Astrocyte (in vitro differentiated cells and primary cell): ENCODE measurements around the gene MAST3. TPM values are rescaled to one million over a fixed set of nuclear protein-coding genes. Genes with fewer than 3 reads are reported as not detected.

ENCODE experiments used
- DNase-seq: peaks from one replicate; pipeline ENCODE4 v3.0.0-alpha.2; 2010; ENCODE audit warnings: low read depth
- FAIRE-seq: peaks from 2 replicates; lab custom pipeline; 2011; peaks lifted over from hg19 to GRCh38; lab: Jason Lieb, UNC
- H2AFZ ChIP-seq: 2 replicates; pipeline ENCODE4 v1.6.0; 2012; ENCODE audit warnings: low read depth, low read length, inconsistent platforms
- H3K27ac ChIP-seq: 2 replicates; pipeline ENCODE4 v1.5.1; 2011; ENCODE audit warnings: low read depth, low read length, inconsistent platforms
- H3K27me3 ChIP-seq: 2 replicates; pipeline ENCODE4 v1.6.0; 2011; ENCODE audit warnings: low read length, inconsistent platforms; ENCODE audit not compliant: insufficient read depth
- H3K36me3 ChIP-seq: 2 replicates; pipeline ENCODE4 v1.5.1; 2011; ENCODE audit warnings: low read length, inconsistent platforms; ENCODE audit not compliant: insufficient read depth
- H3K4me1 ChIP-seq: 2 replicates; pipeline ENCODE4 v1.5.1; 2011; ENCODE audit warnings: low read length, inconsistent platforms; ENCODE audit not compliant: insufficient read depth
- H3K4me2 ChIP-seq: 2 replicates; pipeline ENCODE4 v1.6.0; 2012; ENCODE audit warnings: low read length, inconsistent platforms
- H3K4me3 ChIP-seq: 2 replicates; pipeline ENCODE4 v1.5.1; 2011; ENCODE audit warnings: low read depth, mild to moderate bottlenecking, low read length, inconsistent platforms; ENCODE audit not compliant: insufficient read depth
- H3K79me2 ChIP-seq: 2 replicates; pipeline ENCODE4 v1.6.0; 2012; ENCODE audit warnings: mild to moderate bottlenecking, low read length, inconsistent platforms; ENCODE audit not compliant: insufficient read depth
- H3K9ac ChIP-seq: 2 replicates; pipeline ENCODE4 v1.6.0; 2012; ENCODE audit warnings: mild to moderate bottlenecking, low read length, inconsistent platforms
- H3K9me3 ChIP-seq: 2 replicates; pipeline ENCODE4 v1.5.1; 2012; ENCODE audit warnings: low read depth, mild to moderate bottlenecking, low read length, inconsistent platforms; ENCODE audit not compliant: insufficient read depth
- H4K20me1 ChIP-seq: 2 replicates; pipeline ENCODE4 v1.6.0; 2012; ENCODE audit warnings: low read length, inconsistent platforms; ENCODE audit not compliant: insufficient read depth
- H3K27ac Mint-ChIP-seq: one replicate; pipeline ENCODE4 v1.8.0; 2021; ENCODE audit warnings: mild to moderate bottlenecking, mixed read lengths; ENCODE audit not compliant: unreplicated experiment
- H3K27me3 Mint-ChIP-seq: one replicate; pipeline ENCODE4 v1.8.0; 2021; ENCODE audit warnings: low read depth, mixed read lengths; ENCODE audit not compliant: unreplicated experiment
- H3K36me3 Mint-ChIP-seq: one replicate; pipeline ENCODE4 v1.8.0; 2021; ENCODE audit warnings: low read depth, mixed read lengths; ENCODE audit not compliant: unreplicated experiment
- H3K4me1 Mint-ChIP-seq: one replicate; pipeline ENCODE4 v1.8.0; 2021; ENCODE audit warnings: low read depth, mixed read lengths; ENCODE audit not compliant: unreplicated experiment
- H3K4me3 Mint-ChIP-seq: one replicate; pipeline ENCODE4 v1.8.0; 2021; ENCODE audit warnings: mild to moderate bottlenecking, moderate library complexity, mixed read lengths; ENCODE audit not compliant: unreplicated experiment
- H3K9me3 Mint-ChIP-seq: one replicate; pipeline ENCODE4 v1.8.0; 2021; ENCODE audit warnings: mild to moderate bottlenecking, mixed read lengths; ENCODE audit not compliant: unreplicated experiment
- CTCF ChIP-seq: IDR thresholded peaks from 2 replicates; pipeline ENCODE4 v1.5.1; 2011; ENCODE audit warnings: low read depth, mild to moderate bottlenecking, inconsistent platforms, low read length, moderate library complexity; ENCODE audit not compliant: insufficient read depth
- EZH2 ChIP-seq: IDR thresholded peaks from 2 replicates; pipeline ENCODE4 v1.6.1; 2012; ENCODE audit warnings: mild to moderate bottlenecking, low read length, inconsistent platforms; ENCODE audit not compliant: insufficient read depth
- total RNA-seq: library from RNA; stranded (reverse); gene quantifications from 2 replicates; pipeline ENCODE4 v1.2.1, GENCODE V29; 2021

MAST3 gene
- total RNA-seq, 1 donor from 2014 or later, result 5.5 TPM

- Mint-ChIP-seq H3K27ac (no peak overlapping the region), H3K4me1 (peaks cover 4% of the 10 kb centered on the region), H3K36me3 (peaks cover 4% of the 10 kb centered on the region), H3K27me3 (no peaks in the 10 kb centered on the region), H3K9me3 (peaks cover 1% of the 10 kb centered on the region), H3K4me3 (no peak overlapping the region)
- peaks cover 13% of the 10 kb centered on the region for H3K36me3 ChIP-seq
- no peak for FAIRE-seq
- H3K9me3 ChIP-seq, result no peaks in the 10 kb centered on the region
- H3K27ac ChIP-seq, result no peak overlapping the region
- H4K20me1 ChIP-seq, result peaks cover 26% of the 10 kb centered on the region
- DNase-seq, result no peak
- H3K9ac ChIP-seq, result no peak overlapping the region
- peaks cover 14% of the 10 kb centered on the region for H3K79me2 ChIP-seq
- no peak overlapping the region for H3K4me3 ChIP-seq
- no peak overlapping the region for H2AFZ ChIP-seq
- peaks cover 16% of the 10 kb centered on the region for H3K4me1 ChIP-seq
- H3K27me3 ChIP-seq, result no peaks in the 10 kb centered on the region
- no peak overlapping the region for H3K4me2 ChIP-seq
- TF ChIP-seq CTCF (no peak), EZH2 (no peak)
Observed at GRCh38 chr19:18159810-18160209, 62.2 kb downstream of the MAST3 start.

GRCh38 chr19:18160493-18160970 lies 63.0 kb downstream of the MAST3 start:
- Histone ChIP-seq H3K9ac (peak overlapping the region; percentile 66), H4K20me1 (peaks cover 21% of the 10 kb centered on the region), H2AFZ (peak overlapping the region; percentile 41), H3K4me1 (peaks cover 16% of the 10 kb centered on the region), H3K36me3 (peaks cover 15% of the 10 kb centered on the region), H3K4me2 (peak overlapping the region; percentile 78), H3K27me3 (no peaks in the 10 kb centered on the region), H3K79me2 (peaks cover 9% of the 10 kb centered on the region), H3K27ac (no peak overlapping the region), H3K9me3 (no peaks in the 10 kb centered on the region), H3K4me3 (no peak overlapping the region)
- Mint-ChIP-seq H3K9me3 (peaks cover 1% of the 10 kb centered on the region), H3K36me3 (peaks cover 4% of the 10 kb centered on the region), H3K27me3 (no peaks in the 10 kb centered on the region), H3K4me3 (no peak overlapping the region), H3K27ac (no peak overlapping the region), H3K4me1 (peaks cover 4% of the 10 kb centered on the region)
- FAIRE-seq (no peak), DNase-seq (no peak)
- TF ChIP-seq EZH2 (no peak), CTCF (no peak)

- peaks cover 19% of the 10 kb centered on the region for H3K36me3 ChIP-seq
- peak overlapping the region; percentile 66 for H3K9ac ChIP-seq
- peak overlapping the region; percentile 41 for H2AFZ ChIP-seq
- peaks cover 4% of the 10 kb centered on the region for H3K4me1 Mint-ChIP-seq
- TF ChIP-seq CTCF (no peak), EZH2 (no peak)
- H3K27me3 Mint-ChIP-seq, result no peaks in the 10 kb centered on the region
- H3K36me3 Mint-ChIP-seq, result peaks cover 4% of the 10 kb centered on the region
- peaks cover 16% of the 10 kb centered on the region for H3K4me1 ChIP-seq
- H3K27ac Mint-ChIP-seq, result no peak overlapping the region
- H3K4me3 Mint-ChIP-seq, result no peak overlapping the region
- no peak overlapping the region for H3K27ac ChIP-seq
- peak overlapping the region; percentile 5 for H3K4me3 ChIP-seq
- H3K4me2 ChIP-seq, result peak overlapping the region; percentile 78
- H4K20me1 ChIP-seq, result peaks cover 21% of the 10 kb centered on the region
- DNase-seq, result no peak
- H3K9me3 ChIP-seq, result no peaks in the 10 kb centered on the region
- H3K27me3 ChIP-seq, result no peaks in the 10 kb centered on the region
- FAIRE-seq, result no peak
- H3K79me2 ChIP-seq, result peaks cover 8% of the 10 kb centered on the region
- peaks cover 1% of the 10 kb centered on the region for H3K9me3 Mint-ChIP-seq
Observed at GRCh38 chr19:18160971-18161635, 63.5 kb downstream of the MAST3 start.
